Left kidney (tissue), 8 donors: ENCODE data around the gene ADORA3. TPM values are rescaled to one million over a fixed set of nuclear protein-coding genes. Genes with fewer than 3 reads are reported as not detected.
"Not testable (repeated sequence)": the region's sequence is repeated elsewhere in the genome, so short reads cannot be mapped to it uniquely, and the experiment has no call there.

Experiments used
- DNase-seq: peaks from one replicate; pipeline ENCODE4 v3.0.0-alpha.2; 2013
- long read RNA-seq, 8 donors: transcript quantifications; one replicate each; lab custom pipeline, GENCODE V29; 2026
- polyA plus RNA-seq: library from polyadenylated mRNA; unstranded; fragments of 120-200 nt; gene quantifications from one replicate; pipeline ENCODE4 v1.2.1, GENCODE V29; 2013; ENCODE audit not compliant: insufficient read length

The ADORA3 gene
- polyA plus RNA-seq, result 0.52 TPM
- long read RNA-seq, donor 1, result 0 reads
- long read RNA-seq, donor 2, result 0 reads
- long read RNA-seq, donor 3, result 0 reads
- long read RNA-seq, donor 4, result 0 reads
- long read RNA-seq, donor 5, result 0 reads
- long read RNA-seq, donor 6, partial matches to known transcripts, result 0 of 1 reads
- long read RNA-seq, donor 6, other reads (novel, unspliced or antisense), result 0 of 1 reads
- long read RNA-seq, donor 7, result 0 reads
- long read RNA-seq, donor 8, result 0 reads

DNA sequence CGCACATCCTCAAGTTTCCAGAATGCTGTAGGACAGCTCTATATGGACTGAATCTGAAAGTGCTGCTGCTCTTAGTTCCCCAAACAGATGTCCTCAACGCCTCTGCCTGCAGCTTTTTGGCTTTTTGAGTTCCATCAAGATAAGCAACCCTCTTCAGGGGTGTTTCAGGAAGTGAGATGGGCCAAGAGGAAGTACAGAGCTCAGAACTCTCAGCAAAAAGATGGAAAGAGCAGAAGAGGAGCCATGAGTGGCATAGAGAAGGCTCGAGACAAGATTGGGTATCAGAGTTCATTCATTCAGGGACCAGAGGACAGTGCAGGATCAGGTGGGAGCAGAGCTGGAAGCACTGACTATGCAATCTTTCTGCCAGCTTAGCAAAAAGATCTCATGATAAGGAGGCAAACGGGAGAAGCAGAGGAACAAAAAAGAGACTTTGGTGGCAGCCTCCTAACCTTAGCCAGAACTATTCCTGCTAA, at the start of gene ADORA3, which contains the start of gene TMIGD3:
Gene ADORA3, minus strand, starts transcription at position 49 of the 476 bp plus-strand sequence. CDS start 279 bp downstream, outside the sequence.
Gene TMIGD3, minus strand, starts transcription at position 49 of the 476 bp plus-strand sequence. CDS start 279 bp downstream, outside the sequence.
- no peak for DNase-seq

DNA sequence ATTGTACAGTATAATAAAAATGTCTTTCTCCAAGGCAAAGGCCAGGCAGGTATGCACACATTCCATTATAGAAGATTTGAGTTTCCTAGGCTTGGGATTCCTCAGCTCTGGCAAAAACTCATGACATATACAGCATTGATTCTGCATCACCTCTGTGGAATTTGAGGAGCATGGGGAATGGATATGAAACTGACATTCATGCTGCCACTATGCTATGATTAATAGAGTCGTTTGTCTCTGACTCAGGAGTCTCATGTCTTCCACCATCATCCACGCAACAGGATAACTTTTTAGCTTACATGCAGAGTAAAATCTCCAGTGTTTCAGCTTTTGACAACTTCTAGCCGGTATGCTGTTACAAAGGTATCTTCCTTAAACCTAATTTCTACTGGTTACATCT, 49.8 kb upstream of the ADORA3 start:
- DNase-seq, result no peak

DNA sequence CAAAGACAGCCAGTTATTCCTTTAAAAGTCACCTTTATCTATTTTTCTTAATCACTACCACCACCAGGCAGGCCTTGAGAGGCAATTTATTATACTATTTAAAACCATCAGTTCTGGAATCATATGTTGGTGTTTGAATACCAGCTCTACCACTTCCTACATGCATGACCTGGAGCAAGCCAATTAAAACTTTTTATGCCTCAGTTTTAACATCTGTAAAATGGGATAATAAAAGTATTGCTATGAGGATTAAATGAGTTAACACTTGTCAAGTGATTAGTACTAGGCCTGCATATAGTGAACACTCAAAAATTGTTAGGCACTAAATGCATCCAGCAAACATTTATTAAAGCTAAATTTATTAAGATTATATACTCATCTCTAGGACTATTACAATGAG, 49.2 kb upstream of the ADORA3 start:
- no peak for DNase-seq

DNA sequence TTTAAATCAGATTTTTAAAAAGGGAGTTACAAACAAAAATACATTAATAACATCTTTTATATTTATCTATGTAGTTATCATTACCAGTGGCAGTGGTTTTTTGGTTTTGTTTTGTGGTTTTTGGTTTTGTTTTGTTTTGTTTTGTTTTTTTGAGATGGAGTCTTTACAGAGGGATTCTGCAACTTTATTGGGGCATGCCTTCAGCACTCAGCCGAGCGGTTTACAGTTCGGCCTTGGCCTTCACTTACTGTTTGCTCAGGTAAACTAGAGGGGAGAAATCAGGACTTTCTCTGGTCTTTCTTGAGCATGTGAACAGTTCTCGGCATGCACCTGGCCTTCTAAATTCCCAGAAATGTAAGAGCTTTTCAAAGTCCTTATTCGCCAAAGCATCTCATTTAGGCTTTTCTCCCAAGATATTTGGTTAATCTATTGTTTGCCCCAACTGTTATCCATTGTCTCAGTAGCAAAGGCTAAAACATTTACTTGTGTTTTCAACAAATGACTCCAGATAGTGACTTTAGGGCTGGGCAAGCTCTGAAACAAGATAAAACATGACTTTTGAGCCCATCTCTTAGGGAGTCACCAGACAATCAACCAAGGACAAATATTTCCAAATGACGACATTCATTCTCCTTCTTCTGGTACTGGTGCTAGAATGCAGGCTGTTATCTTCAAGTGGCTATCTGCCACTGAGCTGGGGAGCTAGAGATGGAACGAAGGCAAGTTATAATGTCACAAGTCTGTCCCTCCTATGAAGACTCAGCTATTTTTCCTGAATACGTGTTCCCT, 48.4 kb upstream of the ADORA3 start:
- no peak for DNase-seq

DNA sequence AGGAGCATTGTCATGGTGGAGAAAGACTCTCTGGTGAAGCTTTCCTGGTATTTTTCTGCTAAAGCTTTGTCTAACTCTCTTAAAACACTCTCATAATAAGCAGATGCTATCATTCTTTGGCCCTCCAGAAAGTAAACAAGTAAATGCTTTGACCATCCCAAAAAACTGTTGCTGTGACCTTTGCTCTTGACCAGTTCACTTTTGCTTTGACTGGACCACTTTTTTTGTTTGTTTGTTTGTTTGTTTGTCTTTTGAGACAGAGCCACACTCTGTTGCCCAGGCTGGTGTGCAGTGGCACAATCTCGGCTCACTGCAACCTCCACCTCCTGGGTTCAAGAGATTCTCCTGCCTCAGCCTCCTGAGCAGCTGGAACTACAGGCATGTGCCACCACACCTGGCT, 44.4 kb upstream of the ADORA3 start:
- not testable (repeated sequence) for DNase-seq

DNA sequence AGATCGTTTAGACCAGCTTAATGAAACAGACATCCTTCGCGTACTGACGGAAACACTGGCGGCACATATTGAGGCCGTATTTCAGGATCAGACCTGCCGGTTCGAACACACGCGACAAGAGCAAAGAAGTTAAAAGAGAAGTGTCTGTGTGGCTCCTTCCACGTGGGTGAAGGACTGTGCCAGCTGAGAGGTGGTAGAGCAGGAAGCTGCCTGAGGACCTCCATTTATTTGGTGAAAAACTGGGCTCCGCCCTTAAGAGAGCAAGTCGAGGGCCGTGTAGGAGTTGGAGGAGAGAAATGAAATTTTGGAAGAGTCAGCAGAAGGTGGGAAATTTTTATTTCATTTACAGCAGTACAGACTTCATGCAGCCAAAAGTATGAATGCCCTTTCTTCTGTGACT, 38.8 kb upstream of the ADORA3 start:
- DNase-seq, result no peak

DNA sequence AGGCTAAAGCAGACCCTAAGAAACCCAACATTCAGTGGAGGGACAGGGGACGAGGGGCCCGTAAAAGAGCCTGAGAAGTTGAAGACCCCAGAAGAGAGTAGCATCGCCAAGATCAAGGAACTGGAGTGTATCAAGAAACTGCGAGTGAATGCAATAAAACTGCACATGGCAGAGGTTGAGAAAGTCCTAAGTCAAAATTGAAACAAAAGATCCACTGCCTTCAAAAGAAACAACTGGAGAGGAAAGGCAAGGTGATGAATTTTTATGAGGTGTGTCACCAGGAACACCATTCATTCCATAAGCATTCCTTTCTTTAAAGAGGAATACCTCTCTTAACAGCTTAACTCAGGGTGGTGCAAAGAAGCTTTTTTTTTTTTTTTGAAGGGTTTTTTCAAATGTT, 38.3 kb upstream of the ADORA3 start:
- peak; percentile 7 for DNase-seq

DNA sequence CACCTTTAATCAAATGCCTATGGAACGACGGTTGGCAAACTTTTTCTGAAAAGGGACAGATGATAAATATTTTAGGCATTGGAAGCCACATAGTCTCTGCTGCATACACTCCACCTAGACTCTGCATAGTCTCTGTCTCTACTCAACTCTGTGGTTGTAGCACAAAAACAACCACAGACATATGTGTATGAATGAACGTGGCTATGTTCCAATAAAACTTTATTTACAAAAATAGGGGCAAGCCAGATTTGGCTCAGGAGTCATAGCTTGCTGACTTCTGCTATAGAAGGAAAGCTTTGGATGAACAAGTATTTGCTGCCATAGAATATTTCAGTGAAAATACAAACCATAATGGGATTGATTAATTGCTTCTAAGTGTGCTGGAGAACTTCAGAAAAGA, 37.5 kb upstream of the ADORA3 start:
- no peak for DNase-seq

DNA sequence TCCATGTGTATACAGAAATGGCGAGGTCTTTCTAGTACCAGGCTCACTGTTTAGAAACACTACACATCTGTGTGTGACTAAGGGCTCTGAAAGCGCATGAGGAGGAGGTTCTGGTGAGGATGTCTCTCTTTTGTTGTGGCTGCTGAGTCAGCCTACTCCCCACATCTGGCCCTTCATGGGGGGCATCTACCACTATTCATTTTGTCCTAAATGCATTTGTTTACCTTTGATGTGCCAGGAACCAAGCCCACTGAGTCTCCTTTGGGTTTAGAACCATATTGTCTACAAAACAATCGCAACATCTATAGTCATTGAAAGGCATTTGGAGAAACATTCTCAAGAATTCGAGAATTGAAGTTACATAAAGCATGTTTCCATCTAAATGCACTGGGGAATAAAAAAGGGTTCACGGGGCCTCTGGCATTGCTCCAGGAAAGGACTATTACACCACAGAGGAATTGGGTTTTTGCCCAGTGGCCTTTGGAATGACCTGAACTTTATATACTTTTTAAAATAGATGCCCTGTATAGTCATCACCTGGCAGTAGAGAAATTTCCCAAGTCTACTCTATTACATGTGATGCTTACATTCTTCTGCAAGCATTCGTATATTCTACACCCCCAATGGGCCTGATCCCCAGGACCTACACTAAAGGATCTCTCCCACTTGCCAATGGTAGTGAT, 35.1 kb upstream of the ADORA3 start:
- DNase-seq, result no peak

DNA sequence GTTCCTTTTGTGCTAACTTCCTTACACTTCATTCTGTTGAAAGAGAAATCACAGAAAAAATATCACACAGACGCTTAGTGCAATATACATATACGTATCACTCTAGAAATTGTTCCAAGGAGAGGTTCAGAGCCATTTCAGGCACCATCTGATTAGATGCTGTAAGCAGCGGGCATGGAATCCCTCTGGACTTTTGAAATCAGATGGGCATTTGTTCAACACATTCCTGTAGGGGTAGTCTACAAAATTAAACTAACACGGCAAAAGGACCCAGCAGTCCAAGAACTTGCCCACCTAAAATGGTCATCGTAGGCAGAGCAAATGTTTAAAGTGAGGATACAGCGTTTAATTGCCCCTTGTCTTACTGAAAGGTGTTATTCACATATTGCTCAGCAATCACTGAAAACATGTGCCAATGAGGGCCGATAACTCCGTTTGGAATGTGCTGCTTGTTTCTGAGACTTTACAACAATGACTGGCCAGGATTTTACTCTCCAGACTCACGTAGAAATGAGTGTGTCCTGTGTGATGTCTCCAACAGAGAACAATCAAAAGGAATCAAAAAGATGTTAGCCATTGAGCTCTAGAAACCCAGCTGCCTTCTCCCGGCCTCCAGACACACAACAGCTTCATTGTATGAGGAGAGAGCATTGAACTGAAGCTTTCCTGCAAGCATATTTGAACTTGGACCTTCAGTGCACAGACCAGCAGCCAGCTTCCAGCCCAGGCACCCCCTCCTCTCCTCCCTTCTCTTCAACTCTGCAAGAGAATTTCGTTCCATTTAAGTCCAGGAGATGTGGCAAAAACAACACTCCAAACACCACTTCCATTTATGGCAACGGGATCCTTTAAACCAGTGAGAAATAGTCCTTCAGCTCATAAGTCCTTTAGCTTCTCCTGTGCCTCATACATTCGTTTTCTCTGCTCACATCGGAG, 32.1 kb upstream of the ADORA3 start:
- no peak for DNase-seq

DNA sequence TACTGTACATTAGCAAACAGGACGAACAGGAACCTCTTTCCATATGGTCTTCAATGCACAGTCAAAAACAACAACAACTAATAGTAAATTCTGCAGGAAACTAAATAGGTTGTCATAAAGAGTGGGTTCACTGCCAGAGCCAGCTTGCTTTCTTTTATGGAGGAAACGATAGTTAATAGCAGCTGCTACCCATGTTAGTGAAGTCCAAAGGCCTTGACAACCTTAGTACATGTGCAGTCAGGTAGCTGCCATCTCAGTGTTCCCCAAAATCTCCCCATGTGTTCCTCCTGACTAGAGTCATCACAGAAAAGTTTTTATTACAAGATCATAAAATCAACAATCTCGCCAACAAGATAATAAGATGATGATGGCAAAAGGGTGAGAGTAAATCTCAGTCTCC, 16.6 kb upstream of the ADORA3 start:
- DNase-seq, result no peak

DNA sequence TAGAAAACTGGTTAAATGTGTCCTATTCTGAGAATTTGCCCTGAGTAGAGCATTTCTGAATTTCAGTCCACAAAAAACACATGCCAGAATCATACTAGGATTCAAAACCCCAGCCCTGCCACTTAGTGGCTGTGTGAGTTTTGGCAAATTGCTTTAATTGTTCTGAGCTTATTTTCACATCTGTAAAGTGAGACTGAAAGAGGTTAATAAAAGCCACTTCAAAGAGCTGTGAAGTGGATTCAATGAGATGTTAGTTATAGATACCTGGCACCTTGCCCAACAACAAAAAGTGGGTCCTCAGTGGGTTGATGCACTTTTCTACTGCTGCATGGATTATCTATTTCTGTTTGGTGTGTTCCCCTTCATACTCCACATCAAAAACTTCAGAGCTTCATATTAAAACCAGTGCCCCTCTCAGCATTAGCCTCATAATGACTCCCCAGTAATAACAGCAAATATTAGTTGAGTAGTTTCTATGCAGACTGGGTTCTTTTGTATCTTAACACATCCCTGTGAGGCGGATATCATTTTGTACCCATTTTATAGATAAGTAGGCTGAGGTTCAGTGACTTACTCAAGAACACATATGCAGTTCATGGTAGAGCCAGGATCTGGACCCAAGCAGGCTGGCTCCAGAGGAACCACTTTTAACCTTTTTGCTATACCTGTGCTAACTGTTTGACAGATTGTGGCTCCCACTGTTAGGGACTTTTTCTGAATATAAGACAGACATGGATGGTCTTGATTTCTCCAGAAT, 14.2 kb upstream of the ADORA3 start:
- DNase-seq, result no peak

DNA sequence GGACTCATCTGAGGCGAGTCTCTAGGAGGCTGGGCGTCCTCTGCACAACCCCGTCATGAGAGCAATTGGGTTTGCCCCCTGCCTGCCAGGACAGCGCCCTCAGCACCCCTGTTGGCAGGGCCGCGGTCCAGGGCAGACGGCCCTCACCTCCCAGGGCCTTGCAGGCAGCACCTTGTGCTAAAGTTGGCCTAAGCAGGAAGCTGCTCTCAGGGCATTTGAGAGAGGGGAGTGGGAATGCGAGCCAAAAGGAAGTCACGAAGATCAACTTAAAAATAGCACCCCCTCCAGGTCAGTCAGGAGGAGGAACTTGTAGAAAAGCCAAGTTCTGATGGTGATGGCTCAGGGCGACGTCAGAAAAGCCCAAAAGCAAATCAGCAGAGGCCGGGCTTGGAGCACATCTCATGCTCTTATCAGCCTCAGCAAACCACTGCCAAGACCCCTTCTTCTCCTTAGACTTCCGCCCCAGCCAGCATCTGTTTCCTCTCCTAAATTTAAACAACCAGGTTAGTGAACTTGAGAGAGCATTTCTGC, 12.6 kb upstream of the ADORA3 start:
- DNase-seq, result peak; percentile 60

DNA sequence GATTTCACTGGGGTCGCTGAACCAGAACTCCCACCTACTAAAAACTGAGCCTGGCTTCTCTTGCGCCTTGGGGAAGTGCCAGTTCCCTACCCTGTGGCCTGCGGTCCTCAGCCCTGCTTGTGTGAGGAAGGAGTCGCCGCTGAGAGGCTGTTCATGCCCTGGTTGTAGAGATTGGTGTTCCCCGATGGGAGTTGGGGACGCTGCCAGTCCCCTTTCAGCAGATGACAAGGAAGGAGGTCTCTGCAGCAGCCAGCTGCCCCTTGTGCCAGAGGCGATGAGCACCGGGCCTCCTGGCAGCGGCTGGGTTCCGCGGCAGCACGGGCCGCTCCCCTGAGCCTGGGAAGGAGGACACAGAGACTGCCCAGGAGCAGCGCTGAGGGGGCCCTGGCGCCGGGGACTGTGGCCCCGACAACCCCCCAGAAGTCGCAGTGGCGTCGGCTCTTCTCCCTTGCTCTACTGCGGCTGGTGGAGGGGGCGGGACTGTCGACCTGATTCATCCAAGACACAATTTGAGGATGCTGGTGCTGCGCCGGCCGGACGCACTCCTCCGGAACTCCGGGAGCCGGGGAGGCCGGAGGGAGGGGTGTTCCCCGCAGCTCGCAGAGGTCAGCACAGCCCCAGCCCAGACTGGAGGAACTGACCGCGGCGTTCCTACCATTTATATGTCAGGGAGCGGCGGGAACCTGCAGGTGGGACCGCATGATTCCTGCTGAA, 12.0 kb upstream of the ADORA3 start:
- DNase-seq, result peak; percentile 24

DNA sequence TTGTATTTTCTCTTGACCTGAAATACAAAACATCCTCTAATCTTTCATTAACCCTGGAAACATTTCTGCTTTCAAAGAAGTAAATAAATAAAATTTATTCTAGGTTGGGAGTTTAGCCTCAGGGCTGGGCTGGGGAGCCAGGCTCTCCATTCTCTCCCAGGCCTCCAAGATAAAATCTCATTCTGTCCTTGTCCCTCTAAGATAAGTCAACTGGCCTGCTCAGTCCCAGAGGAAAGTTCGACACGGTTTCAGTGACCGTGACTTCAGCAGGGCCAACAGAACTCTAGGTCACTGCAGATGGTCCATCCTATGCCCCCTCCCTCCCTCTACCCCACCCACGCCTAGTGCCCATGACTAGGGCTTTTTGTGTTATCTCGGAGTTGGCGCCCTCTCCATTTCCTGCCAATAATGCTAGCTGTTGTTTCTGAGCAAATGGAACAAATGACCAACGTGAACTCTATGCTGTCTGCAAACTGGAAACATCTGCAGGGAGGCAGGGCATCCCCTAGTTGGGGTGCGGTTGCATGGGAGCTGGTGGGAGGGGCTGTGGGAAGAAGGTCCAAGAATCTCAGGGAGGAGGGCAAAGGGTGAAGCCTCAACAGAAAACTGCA, 10.1 kb upstream of the ADORA3 start:
- no peak for DNase-seq

DNA sequence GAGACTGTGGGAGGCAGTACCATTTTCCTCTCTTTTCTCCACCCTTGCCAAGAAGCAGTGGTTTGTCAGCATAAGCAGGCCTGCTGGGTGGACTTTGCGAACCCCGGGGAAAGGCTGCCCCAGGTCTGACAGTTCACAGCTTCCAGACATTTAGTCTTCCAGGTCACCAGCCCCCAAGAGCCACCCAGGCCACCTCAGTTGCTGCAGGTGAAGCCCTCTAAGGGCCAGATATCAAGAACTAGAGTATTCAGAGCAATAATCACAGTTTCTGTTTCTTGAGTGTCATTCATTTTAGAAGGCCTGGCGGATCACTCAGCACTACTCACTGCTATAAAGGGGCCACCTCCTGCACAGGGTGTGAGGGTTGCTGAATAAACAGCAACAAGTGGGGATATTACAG, 9.5 kb upstream of the ADORA3 start:
- DNase-seq, result no peak

DNA sequence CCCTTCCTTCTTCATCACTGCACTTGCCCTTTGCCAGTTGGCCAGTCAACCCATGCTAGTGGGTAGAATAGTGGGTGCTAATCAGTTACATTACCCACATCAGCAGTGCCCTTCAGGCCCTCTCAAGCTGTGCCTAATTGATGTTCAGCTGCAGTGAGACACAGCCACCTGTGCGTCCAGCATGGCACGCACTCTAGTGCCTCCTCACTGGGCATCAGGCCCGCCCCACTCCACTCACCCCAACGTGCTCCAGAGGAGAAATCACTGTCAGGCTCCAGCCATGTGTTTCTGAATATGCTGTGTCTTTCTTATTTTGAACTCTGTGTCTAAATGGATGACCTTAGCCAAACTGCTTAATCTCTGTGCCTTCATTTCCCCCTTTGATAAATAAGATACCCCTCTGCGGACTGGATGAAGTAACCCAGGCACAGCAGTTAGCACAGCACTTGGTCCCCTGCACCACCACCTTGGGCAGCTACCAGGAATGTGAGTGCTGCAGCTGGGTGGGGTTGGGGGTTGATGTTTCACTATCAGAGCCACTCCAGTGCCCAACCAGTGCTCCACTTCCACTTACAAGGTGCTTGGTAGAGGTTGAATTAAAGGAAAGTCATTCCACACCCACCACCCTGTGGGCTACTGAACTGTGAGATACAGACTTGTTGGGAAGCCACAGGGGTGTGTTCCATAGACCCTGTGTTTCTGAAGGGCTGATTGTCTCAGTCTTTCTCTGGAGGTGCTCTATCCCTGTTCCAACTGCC, 8.9 kb upstream of the ADORA3 start:
- no peak for DNase-seq

DNA sequence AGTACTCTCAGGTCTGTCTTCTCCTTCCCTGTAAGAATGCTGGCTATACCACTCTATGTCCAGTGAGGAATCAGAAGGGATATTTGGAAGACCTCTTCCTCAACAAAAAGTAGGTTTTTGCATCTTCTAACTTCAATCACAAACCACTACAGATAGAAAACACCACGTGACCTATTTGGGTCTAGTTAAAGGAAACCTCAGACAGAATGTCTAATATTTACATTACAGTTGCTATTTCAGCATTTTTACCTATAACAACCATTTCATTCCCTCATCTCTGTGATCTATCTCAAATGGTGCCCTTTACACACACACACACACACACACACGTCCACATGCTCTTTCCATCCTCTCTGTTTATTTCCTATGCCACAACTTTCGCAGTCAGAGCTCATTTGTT, 7.9 kb upstream of the ADORA3 start:
- DNase-seq, result no peak

DNA sequence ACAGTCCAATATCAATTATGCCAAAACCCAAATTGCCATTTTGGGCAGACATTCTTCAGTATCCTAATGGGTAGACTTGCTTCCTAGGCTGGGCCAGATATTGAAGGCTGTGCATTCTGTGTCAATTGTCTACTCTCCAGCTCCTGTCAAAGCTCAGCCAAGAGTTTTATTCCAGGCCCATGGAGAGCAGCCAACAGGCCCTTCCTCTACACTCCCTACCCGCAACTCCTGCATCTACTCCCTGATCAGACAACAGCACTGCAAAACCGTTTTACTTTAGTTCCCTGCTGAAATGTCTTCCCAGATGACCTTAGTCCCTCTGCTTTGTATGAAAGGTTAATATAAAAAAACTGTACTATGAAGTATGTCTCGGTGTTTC, 6.6 kb upstream of the ADORA3 start:
- DNase-seq, result no peak
